Measurements from ENCODE around the gene PRKAG2. TPM values are rescaled to one million over a fixed set of nuclear protein-coding genes. Genes with fewer than 3 reads are reported as not detected.

PRKAG2 gene
- total and polyA plus RNA-seq, 9 donors = 9.3 to 37.7 (median 22.6) TPM

- Histone ChIP-seq H3K27me3 (no peaks in the 10 kb centered on the region), H3K4me3 (no peak overlapping the region), H3K4me1 (ENCODE audit: insufficient read depth) (no peaks in the 10 kb centered on the region), H3K36me3 (no peaks in the 10 kb centered on the region), H3K27ac (no peak overlapping the region), H3K9me3 (no peaks in the 10 kb centered on the region)
- intact Hi-C loops (cut with DNase I) = no loop called here
- no peak for DNase-seq
- TF ChIP-seq POLR2A (IDR thresholded peaks at IDR 0.05) = no peak
- TF ChIP-seq EP300 (IDR thresholded peaks at IDR 0.05) = no peak
- no peak for TF ChIP-seq CTCF (IDR thresholded peaks at IDR 0.05)
- WGBS, 3 donors = 96 to 97% (median 96%) methylated on average over 9 of the region's 9 CpGs
These were observed 72.2 kb downstream of the PRKAG2 start for GRCh38 chr7:151804756-151805155.

GRCh38 chr7:151803841-151804240 is 73.1 kb downstream of the PRKAG2 start:
- no peak for DNase-seq
- 84 to 87% (median 86%) methylated on average over 8 of the region's 8 CpGs for WGBS, 3 donors
- no peak overlapping the region for H3K27ac ChIP-seq
- H3K9me3 ChIP-seq = no peaks in the 10 kb centered on the region
- H3K27me3 ChIP-seq = no peaks in the 10 kb centered on the region
- intact Hi-C loops (cut with DNase I) = no loop called here
- TF ChIP-seq EP300 (IDR thresholded peaks at IDR 0.05) (no peak), POLR2A (IDR thresholded peaks at IDR 0.05) (no peak), CTCF (IDR thresholded peaks at IDR 0.05) (no peak)
- H3K4me1 ChIP-seq (ENCODE audit: insufficient read depth) = no peaks in the 10 kb centered on the region
- no peaks in the 10 kb centered on the region for H3K36me3 ChIP-seq
- H3K4me3 ChIP-seq = no peak overlapping the region

GRCh38 chr7:151802469-151802846 is 74.5 kb downstream of the PRKAG2 start:
- TF ChIP-seq CTCF (IDR thresholded peaks at IDR 0.05) (no peak), POLR2A (IDR thresholded peaks at IDR 0.05) (no peak), EP300 (IDR thresholded peaks at IDR 0.05) (no peak)
- DNase-seq = no peak
- H3K9me3 ChIP-seq = no peaks in the 10 kb centered on the region
- no peaks in the 10 kb centered on the region for H3K4me1 ChIP-seq (ENCODE audit: insufficient read depth)
- H3K4me3 ChIP-seq = no peak overlapping the region
- intact Hi-C loops (cut with DNase I) = no loop called here
- H3K27ac ChIP-seq = no peak overlapping the region
- 78 to 98% (median 95%) methylated on average over 5 of the region's 5 CpGs for WGBS, 3 donors
- no peaks in the 10 kb centered on the region for H3K36me3 ChIP-seq
- H3K27me3 ChIP-seq = no peaks in the 10 kb centered on the region

GRCh38 chr7:151801782-151802468 is 75.0 kb downstream of the PRKAG2 start:
- no peak overlapping the region for H3K27ac ChIP-seq
- no peaks in the 10 kb centered on the region for H3K9me3 ChIP-seq
- no peaks in the 10 kb centered on the region for H3K4me1 ChIP-seq (ENCODE audit: insufficient read depth)
- no peaks in the 10 kb centered on the region for H3K36me3 ChIP-seq
- DNase-seq = no peak
- WGBS, 3 donors = 78 to 86% (median 80%) methylated on average over 15 of the region's 15 CpGs
- intact Hi-C loops (cut with DNase I) = no loop called here
- H3K27me3 ChIP-seq = no peaks in the 10 kb centered on the region
- no peak for TF ChIP-seq EP300 (IDR thresholded peaks at IDR 0.05)
- no peak for TF ChIP-seq POLR2A (IDR thresholded peaks at IDR 0.05)
- TF ChIP-seq CTCF (IDR thresholded peaks at IDR 0.05) = no peak
- no peak overlapping the region for H3K4me3 ChIP-seq
